Body of pancreas (tissue), 4 donors: ENCODE measurements around the gene ACSL4.

ENCODE experiments used
- CTCF ChIP-seq, 7 experiments: fragments of 450-650 bp in 4 of 7; fragments of 200-600 bp in 3 of 7; sonication (generic) in 3 of 7; IDR thresholded peaks; one replicate each; pipeline ENCODE4 v1.5.1; 2016 to 2019; ENCODE audit warnings: antibody characterized with exemption in 7 of 7
- POLR2A ChIP-seq, 3 donors: fragments of 450-650 bp; IDR thresholded peaks; one replicate each; pipeline ENCODE4 v1.6.1; 2016; ENCODE audit warnings: antibody characterized with exemption in 3 of 3, mild to moderate bottlenecking in 2 of 3

DNA sequence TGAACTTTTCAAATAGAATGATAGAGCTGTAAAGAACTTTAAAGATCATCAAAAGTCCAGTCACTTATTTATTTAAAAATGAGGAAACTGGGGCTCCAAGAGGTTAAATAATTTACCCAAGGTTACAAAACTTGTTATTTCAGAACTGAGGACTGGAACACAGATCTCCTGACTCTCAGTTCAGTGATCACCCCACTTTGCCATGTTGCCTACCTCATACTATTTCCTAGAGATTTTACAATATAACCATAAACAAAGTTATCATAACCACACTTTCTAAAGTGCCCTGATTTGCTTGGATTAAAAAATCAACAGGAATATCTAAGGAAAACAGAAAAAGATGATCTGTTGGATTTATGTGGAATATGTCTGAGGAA, 7.4 kb upstream of the ACSL4 start:
- TF ChIP-seq CTCF (IDR thresholded peaks at IDR 0.05) (no peak), POLR2A (IDR thresholded peaks at IDR 0.05) (no peak)
